ENCODE results near the gene SMAD4. TPM values are rescaled to one million over a fixed set of nuclear protein-coding genes. Genes with fewer than 3 reads are reported as not detected.

The SMAD4 gene
- total and polyA plus RNA-seq, 2 donors (not counting 3 experiments of a cell fraction or from before 2014, with no cell fraction given), result 63.5 to 82.8 TPM

- ChIA-PET CTCF (interaction anchor here (0.7 kb wide), 2 partner anchors 11 to 14 kb away, joined by 3 to 4 read pairs; no protein-coding TSS in a partner anchor), POLR2A (interaction anchor here (0.6 kb wide), 1 partner anchor 14 kb away, joined by 3 read pairs; no protein-coding TSS in a partner anchor)
- no peaks in the 10 kb centered on the region for H3K9me1 ChIP-seq (replicated peaks; ENCODE audit: control insufficient read depth, extremely low read depth, insufficient read depth, low read length)
- TF ChIP-seq POLR2AphosphoS5 (IDR thresholded peaks at IDR 0.05; ENCODE audit: insufficient read depth, low read depth, low read length) (no peak), POLR2A (IDR thresholded peaks at IDR 0.05; ENCODE audit: low read depth, low read length) (no peak), FOS (IDR thresholded peaks at IDR 0.05; ENCODE audit: borderline replicate concordance, insufficient read depth, low read length) (no peak), JUN (IDR thresholded peaks at IDR 0.05; ENCODE audit: borderline replicate concordance, insufficient read depth, insufficient read length, low read depth) (no peak), GATA2 (IDR thresholded peaks at IDR 0.05; ENCODE audit: insufficient read depth, insufficient read length, low read depth, low read length) (no peak), MYC (IDR thresholded peaks at IDR 0.05; ENCODE audit: low read depth, low read length) (no peak), EZH2 (IDR thresholded peaks at IDR 0.05; ENCODE audit: borderline replicate concordance, low read depth, low read length, severe bottlenecking) (no peak), CTCF (IDR thresholded peaks at IDR 0.05; ENCODE audit: extremely low read depth in 1 of 2, insufficient read depth in 1 of 2, low read depth in 1 of 2, low read length in 2 of 2) (no peak), MAX (IDR thresholded peaks at IDR 0.05; ENCODE audit: insufficient read depth, insufficient read length) (no peak)
- H3K9ac ChIP-seq (replicated peaks; ENCODE audit: extremely low read depth, insufficient read depth, low read length), result no peak overlapping the region
- no peaks in the 10 kb centered on the region for H3K9me3 ChIP-seq (replicated peaks; ENCODE audit: control insufficient read depth, insufficient read depth, low read length)
- intact Hi-C loops (cut with micrococcal nuclease) (no loop called here), dilution Hi-C loops (cut with MboI; ENCODE audit: extremely low pct_ligation_motif_present, low sequenced_read_pairs) (no loop called here)
- FAIRE-seq, result no peak
- no peaks in the 10 kb centered on the region for H3K4me1 ChIP-seq (ENCODE audit: control insufficient read depth, extremely low read depth, insufficient read depth, low read length)
- H3K4me2 ChIP-seq (ENCODE audit: insufficient read depth, low read length), result no peak overlapping the region
- H3K27ac ChIP-seq (ENCODE audit: insufficient read depth, low read depth, low read length), result no peak overlapping the region
- H3K79me2 ChIP-seq (ENCODE audit: control insufficient read depth, insufficient read depth, low read length), result peaks cover 36% of the 10 kb centered on the region
- no peak overlapping the region for H2AFZ ChIP-seq (ENCODE audit: low read depth, low read length)
- H3K27me3 ChIP-seq (ENCODE audit: control insufficient read depth in 2 of 2, insufficient read depth in 2 of 2, low read length in 2 of 2), result no peaks in the 10 kb centered on the region
- H4K20me1 ChIP-seq (replicated peaks; ENCODE audit: control insufficient read depth, extremely low read depth, insufficient read depth, low read length), result peaks cover 6% of the 10 kb centered on the region
- peaks cover 0 to 10% of the 10 kb centered on the region in 2 experiments for H3K36me3 ChIP-seq (ENCODE audit: control insufficient read depth in 2 of 2, extremely low read depth in 1 of 2, insufficient read depth in 2 of 2, low read length in 2 of 2)
- no peak for DNase-seq (ENCODE audit: low read depth, low spot score)
- no TSS peak for BruUV-seq (replicated peaks)
- H3K4me3 ChIP-seq (replicated peaks in 1 of 3; ENCODE audit: insufficient read depth in 1 of 3, low read depth in 1 of 3, low read length in 3 of 3), result no peak overlapping the region
Observed at GRCh38 chr18:51069885-51070284, 39.9 kb downstream of the SMAD4 start.
